ENCODE results near the gene AGTR1.
"Not testable (repeated sequence)": the region's sequence is repeated elsewhere in the genome, so short reads cannot be mapped to it uniquely, and the experiment has no call there.

Gene AGTR1

GRCh38 chr3:148718982-148719862, 21.5 kb downstream of the AGTR1 start:
- DNase-seq: no peak

GRCh38 chr3:148720873-148721272, 23.2 kb downstream of the AGTR1 start:
- DNase-seq: no peak

- no peak for DNase-seq
Observed at GRCh38 chr3:148723631-148724030, 25.9 kb downstream of the AGTR1 start.

- DNase-seq: no peak
Observed at GRCh38 chr3:148727231-148727630, 29.5 kb downstream of the AGTR1 start.

GRCh38 chr3:148728753-148729152, 31.1 kb downstream of the AGTR1 start:
- no peak for DNase-seq

GRCh38 chr3:148729476-148730055, 31.9 kb downstream of the AGTR1 start:
- no peak for DNase-seq

GRCh38 chr3:148730676-148731075, 33.0 kb downstream of the AGTR1 start:
- DNase-seq: no peak

GRCh38 chr3:148735597-148735996, 37.9 kb downstream of the AGTR1 start:
- DNase-seq: no peak

GRCh38 chr3:148736086-148736485, 38.4 kb downstream of the AGTR1 start:
- no peak for DNase-seq

GRCh38 chr3:148737104-148737530, 39.4 kb downstream of the AGTR1 start:
- DNase-seq: no peak

- DNase-seq: no peak
Observed at GRCh38 chr3:148739720-148740119, 42.0 kb downstream of the AGTR1 start.

GRCh38 chr3:148740291-148740690, 42.6 kb downstream of the AGTR1 start:
- DNase-seq: no peak

GRCh38 chr3:148741219-148741618, 43.5 kb downstream of the AGTR1 start:
- no peak for DNase-seq

GRCh38 chr3:148742118-148742517, 44.4 kb downstream of the AGTR1 start:
- DNase-seq: no peak

- no peak for DNase-seq
Observed at GRCh38 chr3:148746053-148746452, 48.4 kb downstream of the AGTR1 start.

- no peak for DNase-seq
Observed at GRCh38 chr3:148748283-148748682, 50.6 kb downstream of the AGTR1 start.

- no peak for DNase-seq
Observed at GRCh38 chr3:148750296-148750695, 52.6 kb downstream of the AGTR1 start.

- no peak for DNase-seq
Observed at GRCh38 chr3:148751461-148751860, 53.8 kb downstream of the AGTR1 start.

- DNase-seq: not testable (repeated sequence)
Observed at GRCh38 chr3:148753385-148753784, 55.7 kb downstream of the AGTR1 start.

- no peak for DNase-seq
Observed at GRCh38 chr3:148755570-148755969, 57.9 kb downstream of the AGTR1 start.

GRCh38 chr3:148756311-148756710, 58.6 kb downstream of the AGTR1 start:
- no peak for DNase-seq

- no peak for DNase-seq
Observed at GRCh38 chr3:148757238-148758215, 59.8 kb downstream of the AGTR1 start.

- DNase-seq: no peak
Observed at GRCh38 chr3:148758303-148758884, 60.7 kb downstream of the AGTR1 start.

Measured in stimulated activated CD8-positive, alpha-beta memory T cell treated with anti-CD3 and anti-CD28 coated beads, Interleukin-4, amount 100 ng/mL, for 48 hours (primary cell).